ENCODE data around the gene MRPL11.

The MRPL11 gene

DNA sequence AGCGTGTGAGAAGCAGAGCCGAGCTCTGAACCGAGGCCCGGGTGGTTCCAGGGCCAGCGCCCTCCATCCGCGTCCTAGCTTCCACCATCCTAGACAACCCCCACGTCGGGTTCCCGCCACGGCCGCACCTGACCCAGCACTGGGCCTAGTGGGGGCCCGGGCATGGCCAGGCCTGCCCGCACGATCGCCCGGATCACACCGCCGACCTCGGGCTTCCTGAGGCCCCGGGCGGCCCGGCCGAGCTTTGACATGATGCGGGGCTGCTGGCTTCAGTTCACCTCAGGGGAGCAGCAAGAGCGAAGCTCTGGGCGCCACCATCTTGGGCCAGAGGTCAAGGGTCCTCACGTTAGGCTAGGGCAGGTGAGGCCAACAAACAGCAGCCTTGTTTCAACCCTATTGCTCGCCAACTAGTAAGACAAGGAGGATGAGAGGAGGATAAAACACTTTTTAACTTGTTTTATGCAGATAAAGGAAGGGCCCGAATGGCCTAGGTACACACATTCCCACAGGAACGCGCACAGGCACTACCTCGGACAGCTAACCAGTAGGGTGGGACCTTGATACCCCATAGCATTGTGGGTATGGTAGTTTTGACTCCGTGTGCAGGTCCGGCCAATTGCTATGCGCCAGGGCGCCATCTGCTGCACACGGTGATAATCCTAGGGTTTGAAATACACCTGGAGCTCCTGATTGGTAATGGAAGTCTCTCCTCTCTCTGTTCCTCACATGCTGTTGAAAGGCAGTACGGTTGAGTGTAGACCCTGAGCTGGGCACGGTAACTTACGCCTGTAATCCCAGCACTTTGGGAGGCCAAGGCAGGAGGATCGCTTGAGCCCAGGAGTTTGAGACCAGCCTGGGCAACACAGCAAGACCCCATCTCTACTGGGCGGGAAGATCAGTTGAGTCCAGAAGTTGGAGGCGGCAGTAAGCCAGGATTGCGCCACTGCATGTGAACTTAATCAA is at the start of gene MRPL11:
Gene MRPL11 (minus strand): TSS at position 345 of the 963 bp plus-strand sequence. CDS start 94 bp downstream, at position 251.
- H3K27ac ChIP-seq: peak within 1 kb of the TSS; percentile 94
- TF ChIP-seq CTCF (conservative IDR thresholded peaks at IDR 0.05): peak; percentile 99

DNA sequence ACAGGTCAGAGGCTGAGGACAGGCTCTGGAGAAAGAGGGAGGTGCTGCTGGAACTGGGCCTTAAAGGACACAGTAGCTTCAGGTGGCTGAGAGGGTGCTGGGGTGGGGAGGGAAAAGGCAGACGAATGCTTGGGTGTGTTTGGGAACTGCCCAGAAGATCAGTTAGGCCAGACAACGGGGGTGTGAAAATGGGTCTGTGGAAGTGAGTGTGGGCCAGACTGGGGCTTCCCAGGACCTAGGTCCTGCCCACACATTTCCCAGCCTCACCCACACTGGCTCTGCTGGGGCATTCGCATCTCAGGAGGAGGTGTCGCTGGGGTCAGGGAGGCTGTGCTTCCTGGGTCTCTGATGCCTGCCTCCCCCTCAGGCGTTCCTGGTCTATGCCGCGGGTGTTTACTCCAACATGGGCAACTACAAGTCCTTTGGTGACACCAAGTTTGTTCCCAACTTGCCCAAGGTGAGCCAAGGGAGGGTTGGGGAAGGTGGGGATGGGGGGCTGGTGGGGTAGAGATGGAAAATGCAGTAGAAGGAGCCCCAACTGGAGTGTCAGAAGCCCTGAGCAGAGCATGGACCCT is 46.2 kb upstream of the MRPL11 start:
- H3K27ac ChIP-seq: no peak overlapping the region
- TF ChIP-seq CTCF (conservative IDR thresholded peaks at IDR 0.05): no peak

GRCh38 chr11:66480117-66480938 is 41.7 kb upstream of the MRPL11 start, which contains the start of gene DPP3:
Gene DPP3 (plus strand): TSS chr11:66480434. CDS start chr11:66482201, 1,767 bp downstream.
- TF ChIP-seq CTCF (conservative IDR thresholded peaks at IDR 0.05): no peak; the same call in 1 of the 2 replicates
- H3K27ac ChIP-seq: peak within 1 kb of the TSS; percentile 98

GRCh38 chr11:66479394-66480116 is 40.9 kb upstream of the MRPL11 start:
- no peak for TF ChIP-seq CTCF (conservative IDR thresholded peaks at IDR 0.05)
- H3K27ac ChIP-seq: peak overlapping the region; percentile 98

GRCh38 chr11:66478729-66479393 is 40.2 kb upstream of the MRPL11 start:
- peak overlapping the region; percentile 98 for H3K27ac ChIP-seq
- peak; percentile 99 for TF ChIP-seq CTCF (conservative IDR thresholded peaks at IDR 0.05)

- TF ChIP-seq CTCF (conservative IDR thresholded peaks at IDR 0.05): no peak
These were observed 38.9 kb upstream of the MRPL11 start for GRCh38 chr11:66477263-66478201.

More at GRCh38 chr11:66477263-66478201, 38.9 kb upstream of the MRPL11 start:
- no peak overlapping the region for H3K27ac ChIP-seq

All from VCaP (cell line).